HEK293 (cell line): ENCODE results near the gene THAP11.
A peak's percentile ranks its signal among the peaks of the same experiment; 100 is the strongest.

Source experiments
- CTCF ChIA-PET: fragments of 350-600 bp; formaldehyde crosslinking; extraction: SDS; loops from one replicate; lab custom pipeline; 2021; ENCODE audit warnings: antibody characterized with exemption; lab: Yijun Ruan, JAX
- POLR2A ChIA-PET: fragments of 300-600 bp; formaldehyde crosslinking; extraction: SDS; loops from one replicate; lab custom pipeline; 2020; ENCODE audit warnings: antibody characterized with exemption, inconsistent platforms; lab: Yijun Ruan, JAX
- H3K27ac ChIP-seq: fragments of 200-500 bp; sonication (Bioruptor generic); 2 replicates; pipeline ENCODE4 v1.5.1; 2014; ENCODE audit warnings: low read depth, low read length, control low read depth, inconsistent platforms; ENCODE audit errors: extremely low read depth
- H3K36me3 ChIP-seq, 2 experiments: fragments of 200-500 bp in 1 of 2; sonication (Bioruptor generic) in 1 of 2; 1 replicate in 1 of 2; 2 replicates in 1 of 2; pipeline ENCODE4 v1.5.1; 2014 to 2017; ENCODE audit warnings: inconsistent platforms in 2 of 2, low read length in 2 of 2; ENCODE audit not compliant: control insufficient read depth in 2 of 2, insufficient read depth in 1 of 2
- H3K4me1 ChIP-seq: fragments of 200-500 bp; sonication (Bioruptor generic); 2 replicates; pipeline ENCODE4 v1.5.1; 2014; ENCODE audit warnings: mild to moderate bottlenecking, low read length, inconsistent platforms; ENCODE audit not compliant: control insufficient read depth, insufficient read depth
- H3K4me3 ChIP-seq: 2 replicates; pipeline ENCODE4 v1.5.1; 2011; ENCODE audit warnings: low read depth, mild to moderate bottlenecking, control low read depth, low read length, moderate library complexity
- H3K9me3 ChIP-seq: fragments of 200-500 bp; sonication (Bioruptor generic); 2 replicates; pipeline ENCODE4 v1.5.1; 2014; ENCODE audit warnings: low read depth, low read length, inconsistent platforms; ENCODE audit not compliant: control insufficient read depth, insufficient read depth
- EGR2 ChIP-seq: fragments of 450-650 bp; formaldehyde crosslinking; IDR thresholded peaks from 2 replicates; pipeline ENCODE4 v1.5.1; 2016; ENCODE audit warnings: low read depth, missing biosample characterization, missing genetic modification characterization
- MEIS1 ChIP-seq: sonication (generic); formaldehyde crosslinking; IDR thresholded peaks from 2 replicates; pipeline ENCODE4 v1.8.1; 2022; ENCODE audit warnings: missing genetic modification reagents, mild to moderate bottlenecking, borderline replicate concordance
- OSR2 ChIP-seq: fragments of 450-650 bp; formaldehyde crosslinking; IDR thresholded peaks from 2 replicates; pipeline ENCODE4 v1.5.1; 2016; ENCODE audit warnings: missing biosample characterization, missing genetic modification characterization
- PRDM10 ChIP-seq: fragments of 450-650 bp; formaldehyde crosslinking; IDR thresholded peaks from 2 replicates; pipeline ENCODE4 v1.5.1; 2016; ENCODE audit warnings: missing biosample characterization, missing genetic modification characterization
- SCRT1 ChIP-seq: fragments of 450-650 bp; formaldehyde crosslinking; IDR thresholded peaks from 2 replicates; pipeline ENCODE4 v1.5.1; 2016; ENCODE audit warnings: missing biosample characterization, missing genetic modification characterization, borderline replicate concordance
- SCRT2 ChIP-seq: fragments of 450-650 bp; formaldehyde crosslinking; IDR thresholded peaks from 2 replicates; pipeline ENCODE4 v1.5.1; 2016; ENCODE audit warnings: missing biosample characterization, missing genetic modification characterization
- ZFHX2 ChIP-seq: fragments of 450-650 bp; formaldehyde crosslinking; conservative IDR thresholded peaks from 2 replicates; pipeline ENCODE4 v1.5.1; 2016; ENCODE audit warnings: missing biosample characterization, missing genetic modification characterization
- ZIC2 ChIP-seq: fragments of 450-650 bp; formaldehyde crosslinking; IDR thresholded peaks from 2 replicates; pipeline ENCODE4 v1.5.1; 2016; ENCODE audit warnings: missing biosample characterization, missing genetic modification characterization
- ZNF155 ChIP-seq: fragments of 450-650 bp; formaldehyde crosslinking; IDR thresholded peaks from 2 replicates; pipeline ENCODE4 v1.5.1; 2016; ENCODE audit warnings: missing biosample characterization, missing genetic modification characterization
- ZNF280C ChIP-seq: fragments of 450-650 bp; formaldehyde crosslinking; IDR thresholded peaks from 2 replicates; pipeline ENCODE4 v1.5.1; 2016; ENCODE audit warnings: missing biosample characterization, missing genetic modification characterization
- ZNF335 ChIP-seq: fragments of 450-650 bp; formaldehyde crosslinking; conservative IDR thresholded peaks from 2 replicates; pipeline ENCODE4 v1.5.1; 2016; ENCODE audit warnings: missing biosample characterization, missing genetic modification characterization
- ZNF350 ChIP-seq: fragments of 450-650 bp; formaldehyde crosslinking; IDR thresholded peaks from 2 replicates; pipeline ENCODE4 v1.5.0; 2017; ENCODE audit warnings: missing biosample characterization, mild to moderate bottlenecking, missing genetic modification characterization
- ZNF354C ChIP-seq: fragments of 450-650 bp; formaldehyde crosslinking; IDR thresholded peaks from 2 replicates; pipeline ENCODE4 v1.5.1; 2016; ENCODE audit warnings: missing biosample characterization, missing genetic modification characterization, low read depth, borderline replicate concordance
- ZNF362 ChIP-seq: fragments of 450-650 bp; formaldehyde crosslinking; IDR thresholded peaks from 2 replicates; pipeline ENCODE4 v1.5.1; 2016; ENCODE audit warnings: missing biosample characterization, missing genetic modification characterization
- ZNF777 ChIP-seq: fragments of 450-650 bp; formaldehyde crosslinking; IDR thresholded peaks from 2 replicates; pipeline ENCODE4 v1.5.1; 2017; ENCODE audit warnings: missing biosample characterization, missing genetic modification characterization, borderline replicate concordance
- TF ChIP-seq, protein P1 (sequence below): fragments of 450-650 bp; formaldehyde crosslinking; IDR thresholded peaks from 2 replicates; pipeline ENCODE4 v1.5.1; 2016; ENCODE audit warnings: missing biosample characterization, missing genetic modification characterization
- TF ChIP-seq, protein P2 (sequence below): fragments of 450-650 bp; formaldehyde crosslinking; conservative IDR thresholded peaks from 2 replicates; pipeline ENCODE4 v1.5.1; 2016; ENCODE audit warnings: low read depth, missing biosample characterization, missing genetic modification characterization

The THAP11 gene

DNA sequence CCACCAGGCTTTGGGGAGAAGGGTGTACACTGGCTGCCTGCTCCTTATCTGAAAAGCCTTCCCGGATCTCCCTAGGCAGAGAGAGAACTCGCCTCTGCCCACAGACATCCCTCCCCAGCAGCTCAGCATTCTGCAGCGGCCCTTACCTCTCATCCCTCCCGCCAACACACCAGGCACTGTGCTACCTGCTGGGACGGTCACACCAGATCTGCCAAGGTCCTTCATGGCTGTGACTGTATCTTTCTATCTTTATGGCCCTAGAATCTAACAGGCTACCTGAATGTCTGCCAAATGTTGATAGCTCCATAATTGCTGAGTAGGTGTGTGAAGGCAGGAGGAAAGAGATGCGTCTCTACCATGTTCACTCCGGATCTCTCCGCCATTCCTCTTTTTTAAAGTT lies 27.6 kb upstream of the THAP11 start:
- Histone ChIP-seq H3K4me1 (no peaks in the 10 kb centered on the region), H3K9me3 (no peaks in the 10 kb centered on the region), H3K4me3 (no peak overlapping the region), H3K36me3 (no peaks in the 10 kb centered on the region)
- POLR2A ChIA-PET: interaction anchor here (0.7 to 1.0 kb wide), 2 partner anchors 8 to 32 kb away, joined by 3 to 5 read pairs; partner anchors contain the start of genes NUTF2, RANBP10 and TSNAXIP1
- TF ChIP-seq SCRT1 (tag by site-specific recombination): peak; percentile 54; the same call in 1 of the 2 replicates
- peak; percentile 81 for TF ChIP-seq EGR2 (tag by site-specific recombination)
- TF ChIP-seq ZNF777 (tag by site-specific recombination): no peak
- TF ChIP-seq, protein P1, sequence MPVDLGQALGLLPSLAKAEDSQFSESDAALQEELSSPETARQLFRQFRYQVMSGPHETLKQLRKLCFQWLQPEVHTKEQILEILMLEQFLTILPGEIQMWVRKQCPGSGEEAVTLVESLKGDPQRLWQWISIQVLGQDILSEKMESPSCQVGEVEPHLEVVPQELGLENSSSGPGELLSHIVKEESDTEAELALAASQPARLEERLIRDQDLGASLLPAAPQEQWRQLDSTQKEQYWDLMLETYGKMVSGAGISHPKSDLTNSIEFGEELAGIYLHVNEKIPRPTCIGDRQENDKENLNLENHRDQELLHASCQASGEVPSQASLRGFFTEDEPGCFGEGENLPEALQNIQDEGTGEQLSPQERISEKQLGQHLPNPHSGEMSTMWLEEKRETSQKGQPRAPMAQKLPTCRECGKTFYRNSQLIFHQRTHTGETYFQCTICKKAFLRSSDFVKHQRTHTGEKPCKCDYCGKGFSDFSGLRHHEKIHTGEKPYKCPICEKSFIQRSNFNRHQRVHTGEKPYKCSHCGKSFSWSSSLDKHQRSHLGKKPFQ (tag by site-specific recombination): peak; percentile 54
- peak; percentile 18; the same call in 1 of the 2 replicates for TF ChIP-seq OSR2 (tag by site-specific recombination)
- no peak for TF ChIP-seq ZNF362 (tag by site-specific recombination)
- TF ChIP-seq ZNF335: peak; percentile 68
- peak; percentile 83 for TF ChIP-seq ZIC2 (tag by site-specific recombination)
- peak; percentile 82 for TF ChIP-seq ZFHX2 (tag by site-specific recombination)
- peak; percentile 62 for TF ChIP-seq SCRT2 (tag by site-specific recombination)
- TF ChIP-seq PRDM10 (tag by site-specific recombination): 0 out of 2 replicates have a peak, but pooled peaks have one; percentile 15
- TF ChIP-seq, all 188 proteins: peak for 9
- CTCF ChIA-PET: interaction anchor here (0.6 to 3.4 kb wide), 14 partner anchors 12 to 293 kb away, joined by 3 to 40 read pairs (median 4); partner anchors contain the start of genes CENPT, CTRL and EDC4
- H3K27ac ChIP-seq: no peak overlapping the region

DNA sequence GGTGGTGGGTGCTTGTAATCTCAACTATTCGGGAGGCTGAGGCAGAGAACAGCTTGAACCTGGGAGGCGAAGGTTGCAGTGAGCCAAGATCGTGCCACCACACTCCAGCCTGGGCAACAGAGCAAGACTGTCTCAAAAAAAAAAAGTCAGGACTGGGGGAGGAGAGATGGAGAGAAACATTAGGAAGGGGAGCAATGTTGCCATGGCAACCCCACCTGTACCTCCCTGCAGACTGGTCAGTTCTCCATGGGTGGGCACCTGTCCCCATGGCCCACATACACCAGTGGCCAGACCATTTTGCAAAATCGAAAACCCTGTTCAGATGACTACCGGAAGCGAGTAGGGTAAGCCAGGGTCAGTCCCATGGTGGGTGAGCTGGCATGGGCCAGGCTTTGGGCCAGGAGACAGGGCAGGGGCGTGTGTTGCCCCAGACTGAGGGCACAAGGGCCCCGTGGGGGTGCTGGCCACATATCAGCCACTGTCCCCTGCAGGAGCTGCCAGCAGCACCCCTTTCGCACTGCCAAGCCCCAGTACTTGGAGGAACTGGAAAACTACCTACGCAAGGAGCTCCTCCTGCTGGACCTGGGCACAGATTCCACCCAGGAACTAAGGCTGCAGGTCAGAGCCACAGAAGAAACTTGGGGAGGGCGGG lies 21.4 kb upstream of the THAP11 start:
- H3K36me3 ChIP-seq: peaks cover 0 to 3% of the 10 kb centered on the region in 2 experiments; a peak in 1 of 3 replicates
- ChIA-PET CTCF (interaction anchor here (1.1 kb wide), 2 partner anchors 44 to 507 kb away, joined by 3 read pairs; no protein-coding TSS in a partner anchor), POLR2A (interaction anchor here (1.2 kb wide), 1 partner anchor 14 kb away, joined by 4 read pairs; the partner anchor contains the start of genes RANBP10 and TSNAXIP1)
- TF ChIP-seq, protein P2, sequence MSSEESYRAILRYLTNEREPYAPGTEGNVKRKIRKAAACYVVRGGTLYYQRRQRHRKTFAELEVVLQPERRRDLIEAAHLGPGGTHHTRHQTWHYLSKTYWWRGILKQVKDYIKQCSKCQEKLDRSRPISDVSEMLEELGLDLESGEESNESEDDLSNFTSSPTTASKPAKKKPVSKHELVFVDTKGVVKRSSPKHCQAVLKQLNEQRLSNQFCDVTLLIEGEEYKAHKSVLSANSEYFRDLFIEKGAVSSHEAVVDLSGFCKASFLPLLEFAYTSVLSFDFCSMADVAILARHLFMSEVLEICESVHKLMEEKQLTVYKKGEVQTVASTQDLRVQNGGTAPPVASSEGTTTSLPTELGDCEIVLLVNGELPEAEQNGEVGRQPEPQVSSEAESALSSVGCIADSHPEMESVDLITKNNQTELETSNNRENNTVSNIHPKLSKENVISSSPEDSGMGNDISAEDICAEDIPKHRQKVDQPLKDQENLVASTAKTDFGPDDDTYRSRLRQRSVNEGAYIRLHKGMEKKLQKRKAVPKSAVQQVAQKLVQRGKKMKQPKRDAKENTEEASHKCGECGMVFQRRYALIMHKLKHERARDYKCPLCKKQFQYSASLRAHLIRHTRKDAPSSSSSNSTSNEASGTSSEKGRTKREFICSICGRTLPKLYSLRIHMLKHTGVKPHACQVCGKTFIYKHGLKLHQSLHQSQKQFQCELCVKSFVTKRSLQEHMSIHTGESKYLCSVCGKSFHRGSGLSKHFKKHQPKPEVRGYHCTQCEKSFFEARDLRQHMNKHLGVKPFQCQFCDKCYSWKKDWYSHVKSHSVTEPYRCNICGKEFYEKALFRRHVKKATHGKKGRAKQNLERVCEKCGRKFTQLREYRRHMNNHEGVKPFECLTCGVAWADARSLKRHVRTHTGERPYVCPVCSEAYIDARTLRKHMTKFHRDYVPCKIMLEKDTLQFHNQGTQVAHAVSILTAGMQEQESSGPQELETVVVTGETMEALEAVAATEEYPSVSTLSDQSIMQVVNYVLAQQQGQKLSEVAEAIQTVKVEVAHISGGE: no peak
- TF ChIP-seq ZNF350 (tag by site-specific recombination) (no peak), ZNF777 (tag by site-specific recombination) (no peak), ZNF354C (tag by site-specific recombination) (no peak), ZNF155 (tag by site-specific recombination) (no peak), ZNF280C (tag by site-specific recombination) (no peak), MEIS1 (CRISPR knock-in tag) (no peak)

More for the DNA sequence above, 21.4 kb upstream of the THAP11 start:
- H3K9me3 ChIP-seq: no peaks in the 10 kb centered on the region
- no peak overlapping the region for H3K4me3 ChIP-seq
- H3K4me1 ChIP-seq: no peaks in the 10 kb centered on the region
- no peak overlapping the region for H3K27ac ChIP-seq
